HG02623 (cell line): Measurements from ENCODE around the gene HAUS1.
"Not testable (repeated sequence)": the region's sequence is repeated elsewhere in the genome, so short reads cannot be mapped to it uniquely, and the experiment has no call there.

ENCODE experiments used
- ATAC-seq: cut with Tn5 transposase; IDR thresholded peaks from one replicate; pipeline ENCODE4 v1.9.1; 2021; ENCODE audit warnings: moderate library complexity; ENCODE audit not compliant: unreplicated experiment

The HAUS1 gene

DNA sequence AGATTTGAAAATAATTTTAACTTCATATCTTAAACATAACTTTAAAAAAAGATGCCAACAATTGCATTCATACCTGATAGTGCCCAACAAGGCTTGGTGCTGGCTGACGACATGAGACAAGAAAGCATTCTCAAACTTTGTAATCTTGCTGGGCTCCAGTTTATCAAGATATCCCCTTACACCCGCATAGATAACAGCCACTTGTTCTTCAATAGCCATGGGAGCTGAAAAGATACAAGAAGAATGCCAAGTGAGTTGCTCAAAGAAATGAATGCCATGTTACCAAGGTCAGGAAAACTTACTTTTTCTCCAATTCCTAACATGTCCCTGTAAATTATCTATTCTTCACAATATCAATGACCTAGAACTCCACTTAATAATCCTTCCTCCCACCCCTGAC, 19.8 kb upstream of the HAUS1 start:
- ATAC-seq = no peak

GRCh38 chr18:46088501-46088900, 15.7 kb upstream of the HAUS1 start:
- ATAC-seq = not testable (repeated sequence)

- ATAC-seq = no peak
Measured at GRCh38 chr18:46095532-46095931, 8.7 kb upstream of the HAUS1 start.

DNA sequence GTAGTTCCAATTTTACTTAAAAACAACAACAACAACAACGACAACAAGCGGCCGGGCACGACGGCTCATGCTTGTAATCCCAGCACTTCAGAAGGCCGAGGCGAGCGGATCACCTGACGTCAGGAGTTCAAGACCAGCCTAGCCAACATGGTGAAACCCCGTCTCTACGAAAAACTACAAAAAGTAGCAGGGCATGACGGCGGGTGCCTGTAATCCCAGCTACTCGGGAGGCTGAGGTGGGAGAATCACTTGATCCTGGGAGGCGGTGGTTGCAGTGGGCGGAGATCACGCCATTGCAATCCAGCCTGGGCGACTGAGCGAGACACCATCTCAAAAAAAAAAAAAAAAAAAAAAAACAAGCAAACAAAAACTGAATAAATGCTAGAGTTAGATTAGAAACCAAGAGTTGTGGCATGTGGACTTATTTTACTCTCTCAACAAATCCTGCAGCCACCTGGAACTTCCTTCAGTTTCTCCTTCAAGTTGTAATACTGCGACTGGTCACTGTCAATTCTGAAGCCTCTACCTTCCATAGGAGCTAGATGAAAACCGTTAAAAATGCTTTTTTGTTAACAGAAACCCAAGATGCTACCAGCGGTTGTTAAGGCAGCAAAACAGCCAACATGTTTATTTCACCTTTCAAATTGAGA, 7.4 kb upstream of the HAUS1 start:
- ATAC-seq = no peak

GRCh38 chr18:46097431-46097800, 6.8 kb upstream of the HAUS1 start:
- ATAC-seq = peak; percentile 22

DNA sequence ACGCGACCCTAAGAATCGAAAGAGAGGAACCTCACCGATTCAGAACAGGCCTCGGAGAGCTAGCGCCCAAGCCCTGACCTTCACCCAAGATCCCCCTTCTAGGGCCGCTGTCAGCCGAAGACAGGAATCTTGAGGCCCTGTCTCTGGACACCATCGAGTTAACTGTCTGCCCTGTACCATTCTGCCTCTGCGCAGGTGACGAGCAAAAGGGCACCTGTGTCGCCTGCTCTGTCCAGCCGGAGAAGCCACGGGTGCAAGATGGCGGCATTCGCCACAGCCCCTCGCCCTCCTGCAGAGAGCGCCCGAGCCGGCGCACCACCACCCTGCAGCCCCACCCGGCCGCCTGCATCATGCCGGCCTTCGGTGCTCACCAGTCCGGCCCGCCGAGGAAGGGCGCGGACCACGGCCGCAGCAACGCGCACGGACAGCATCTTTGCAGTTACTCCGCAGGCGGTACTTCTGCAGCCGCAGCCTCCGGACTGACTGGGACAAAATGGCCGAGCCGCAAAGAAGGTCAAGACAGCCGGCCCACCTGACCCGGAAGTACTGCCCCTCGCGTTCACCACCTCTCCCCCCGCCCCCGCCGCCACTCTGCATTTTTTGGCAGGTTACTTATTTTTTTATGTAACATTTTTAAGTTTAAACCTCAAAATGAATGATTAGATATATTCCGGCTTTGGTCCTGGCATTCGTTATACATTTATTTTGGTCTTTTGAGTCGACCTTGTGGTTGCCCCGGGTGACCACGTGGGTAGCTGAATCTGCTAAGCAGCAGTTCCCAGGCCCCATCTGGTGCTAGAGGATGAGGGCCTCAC, 6.2 kb upstream of the HAUS1 start, which contains the start of gene ATP5F1A:
TSS of gene ATP5F1A (minus strand) at position 496 of the 815 bp plus-strand sequence. CDS start at position 431, 65 bp downstream.
- peak; percentile 75 for ATAC-seq

GRCh38 chr18:46098616-46098933, 5.6 kb upstream of the HAUS1 start:
- ATAC-seq = no peak

GRCh38 chr18:46099463-46099862, 4.7 kb upstream of the HAUS1 start:
- ATAC-seq = no peak

DNA sequence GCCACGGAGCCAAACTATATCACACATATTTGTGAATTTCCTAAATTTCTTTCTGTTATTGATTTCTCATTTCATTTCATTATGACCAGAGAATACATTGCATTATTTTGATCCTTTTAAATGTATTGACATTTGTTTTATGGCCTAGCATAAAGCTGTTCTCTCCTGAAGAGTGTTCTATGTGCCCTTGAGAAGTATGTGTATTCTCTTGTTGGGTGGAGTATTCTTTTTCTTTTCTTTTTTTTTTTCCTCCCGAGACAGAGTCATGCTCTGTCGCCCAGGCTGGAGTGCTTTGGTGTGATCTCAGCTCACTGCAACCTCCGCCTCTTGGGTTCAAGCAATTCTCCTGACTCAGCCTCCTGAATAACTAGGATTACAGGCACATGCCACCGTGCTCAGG, 5.2 kb downstream of the HAUS1 start:
- no peak for ATAC-seq

GRCh38 chr18:46110406-46110805, 6.2 kb downstream of the HAUS1 start:
- ATAC-seq = no peak

DNA sequence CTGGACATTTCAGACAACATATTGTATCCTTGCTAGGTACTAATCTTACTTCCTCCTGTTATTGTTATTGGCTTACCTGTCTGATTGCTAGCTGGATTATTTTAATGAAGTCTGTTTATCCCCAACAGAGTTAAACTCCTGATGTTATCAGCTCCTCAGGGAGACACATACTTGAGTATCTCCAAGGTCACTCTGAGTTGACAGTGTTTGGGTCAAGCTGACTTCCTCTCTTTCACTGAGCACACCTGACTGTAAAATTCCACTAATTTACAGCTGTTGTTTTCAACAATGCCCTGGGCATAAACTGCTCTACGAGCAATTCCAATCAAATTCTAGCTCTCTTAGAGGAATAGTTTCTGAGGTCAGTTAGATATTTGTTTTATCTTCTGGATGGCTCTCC, 9.6 kb downstream of the HAUS1 start:
- ATAC-seq = no peak

DNA sequence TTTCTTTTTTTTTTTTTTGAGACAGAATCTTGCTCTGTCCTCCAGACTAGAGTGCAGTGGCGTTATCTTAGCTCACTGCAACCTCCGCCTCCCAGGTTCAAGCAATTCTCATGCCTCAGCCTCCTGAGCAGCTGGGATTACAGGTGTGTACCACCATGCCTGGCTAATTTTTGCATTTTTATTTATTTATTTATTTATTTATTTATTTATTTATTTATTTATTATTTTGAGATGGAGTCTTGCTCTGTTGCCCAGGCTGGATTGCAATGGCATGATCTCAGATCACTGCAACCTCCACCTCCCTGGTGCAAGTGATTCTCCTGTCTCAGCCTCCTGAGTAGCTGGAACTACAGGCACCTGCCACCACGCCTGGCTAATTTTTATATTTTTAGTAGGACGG, 22.4 kb downstream of the HAUS1 start:
- not testable (repeated sequence) for ATAC-seq

GRCh38 chr18:46130061-46130460, 25.9 kb downstream of the HAUS1 start:
- ATAC-seq = no peak

DNA sequence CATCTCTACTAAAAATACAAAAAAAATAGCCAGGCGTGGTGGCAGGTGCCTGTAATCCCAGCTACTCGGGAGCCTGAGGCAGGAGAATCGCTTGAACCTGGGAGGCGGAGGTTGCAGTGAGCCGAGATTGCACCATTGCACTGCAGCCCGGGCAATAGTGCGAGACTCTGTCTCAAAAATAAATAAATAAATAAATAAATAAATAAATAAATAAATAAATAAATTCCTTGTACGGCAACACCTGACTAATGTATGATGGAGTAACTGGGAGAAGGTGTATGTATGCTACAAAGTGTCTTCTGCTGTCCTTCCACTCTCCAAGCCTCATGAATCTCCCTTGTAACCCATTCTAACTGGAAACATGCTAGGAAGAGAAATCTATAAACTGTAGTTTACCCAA, 26.4 kb downstream of the HAUS1 start:
- ATAC-seq = not testable (repeated sequence)

DNA sequence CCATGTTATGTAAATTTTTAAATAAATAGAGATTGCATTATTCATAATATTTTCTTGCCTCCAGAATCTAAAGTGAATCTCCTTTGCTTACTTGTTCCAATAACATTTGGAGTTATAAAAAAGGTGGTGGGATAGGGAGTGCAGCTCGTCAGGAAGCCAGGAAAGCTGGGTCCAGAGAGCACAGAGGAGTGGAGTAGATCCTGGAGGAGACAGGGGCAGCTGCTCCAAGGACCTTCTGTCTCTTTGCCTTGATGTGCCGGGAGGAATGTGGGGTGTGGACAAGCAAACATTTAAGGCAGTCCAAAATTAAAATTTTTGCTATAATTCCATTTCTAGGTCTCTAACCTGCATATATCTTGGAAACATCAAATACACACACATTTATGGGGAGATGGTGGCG, 29.3 kb downstream of the HAUS1 start:
- no peak for ATAC-seq

GRCh38 chr18:46134920-46135675, 30.9 kb downstream of the HAUS1 start:
- ATAC-seq = no peak

DNA sequence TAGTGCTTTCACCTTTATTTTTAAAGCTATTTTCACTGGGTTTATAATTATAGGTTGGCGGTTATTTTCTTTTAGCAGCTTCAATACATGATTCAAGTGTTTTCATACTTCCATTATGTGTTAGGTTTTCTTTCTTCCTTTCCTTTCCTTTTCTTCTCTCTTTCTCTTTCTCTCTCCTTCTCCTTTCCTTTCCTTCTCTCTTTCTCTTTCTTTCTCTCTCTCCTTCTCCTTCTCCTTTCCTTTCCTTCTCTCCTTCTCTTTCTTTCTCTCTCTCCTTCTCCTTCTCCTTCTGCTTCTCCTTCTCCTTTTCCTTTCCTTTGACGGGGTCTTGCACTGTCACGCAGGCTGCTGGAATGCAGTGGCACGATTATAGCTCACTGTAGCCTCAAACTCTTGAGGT, 36.0 kb downstream of the HAUS1 start:
- ATAC-seq = no peak

DNA sequence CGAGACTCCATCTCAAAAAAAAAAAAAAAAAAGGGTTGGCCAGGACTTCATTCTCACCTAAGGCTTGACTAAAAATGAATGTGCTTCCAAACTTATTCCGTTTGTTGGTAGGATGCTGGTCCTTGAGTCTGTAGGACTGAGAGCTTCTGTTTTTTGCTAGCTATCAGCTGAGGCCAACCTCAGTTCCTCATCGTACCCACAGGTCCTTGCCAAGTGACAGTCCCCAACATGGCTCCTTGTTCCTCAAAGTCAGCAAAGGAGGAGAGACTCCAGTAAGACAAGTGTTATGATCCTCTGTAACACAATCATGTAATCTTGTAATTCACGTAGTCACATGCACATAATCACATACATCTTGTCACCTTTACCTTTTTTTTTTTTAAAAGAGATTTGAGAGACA, 37.0 kb downstream of the HAUS1 start:
- ATAC-seq = no peak

- ATAC-seq = no peak
Measured at GRCh38 chr18:46148810-46149209, 44.6 kb downstream of the HAUS1 start.

DNA sequence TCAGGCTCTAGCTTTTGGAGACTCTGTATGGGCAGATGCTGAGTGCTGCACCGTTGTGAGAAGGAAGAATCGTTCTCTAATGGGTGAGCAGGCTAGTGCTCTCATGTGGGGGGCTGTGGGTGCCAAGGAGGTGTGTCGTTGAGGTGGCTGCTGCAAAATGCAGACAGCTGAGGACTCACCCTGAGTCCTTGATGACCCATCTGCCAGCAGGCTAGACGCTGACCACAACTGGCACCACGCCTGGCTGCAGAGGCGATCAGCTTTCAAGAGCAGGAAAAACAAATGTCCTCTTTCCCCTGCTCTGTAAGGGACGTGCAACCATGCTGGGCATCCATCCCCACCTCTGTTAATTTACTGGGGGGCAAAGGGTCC, 48.2 kb downstream of the HAUS1 start:
- no peak for ATAC-seq

GRCh38 chr18:46152808-46153617, 48.8 kb downstream of the HAUS1 start:
- no peak for ATAC-seq
